GM18520 (cell line): Measurements from ENCODE around the gene VIP.
"Not testable (repeated sequence)": the region's sequence is repeated elsewhere in the genome, so short reads cannot be mapped to it uniquely, and the experiment has no call there.

Source experiments
- ATAC-seq: cut with Tn5 transposase; IDR thresholded peaks from one replicate; pipeline ENCODE4 v1.9.1; 2021; ENCODE audit not compliant: unreplicated experiment

Gene VIP

DNA sequence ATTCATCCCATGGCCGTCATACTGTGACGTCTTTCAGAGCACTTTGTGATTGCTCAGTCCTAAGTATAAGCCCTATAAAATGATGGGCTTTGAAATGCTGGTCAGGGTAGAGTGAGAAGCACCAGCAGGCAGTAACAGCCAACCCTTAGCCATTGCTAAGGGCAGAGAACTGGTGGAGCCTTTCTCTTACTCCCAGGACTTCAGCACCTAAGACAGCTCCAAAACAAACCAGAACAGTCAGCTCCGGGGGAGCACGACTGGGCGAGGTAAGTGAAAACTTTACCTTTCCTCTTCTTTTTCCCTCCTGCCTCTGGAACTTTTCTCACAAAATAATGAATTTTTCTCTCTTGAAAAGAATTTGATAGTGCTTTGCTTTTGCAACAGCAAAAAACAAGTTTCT is at the start of gene VIP:
Gene VIP, plus strand, starts transcription at position 104 of the 400 bp plus-strand sequence. CDS start 1,381 bp downstream, outside the sequence.
- ATAC-seq: no peak

DNA sequence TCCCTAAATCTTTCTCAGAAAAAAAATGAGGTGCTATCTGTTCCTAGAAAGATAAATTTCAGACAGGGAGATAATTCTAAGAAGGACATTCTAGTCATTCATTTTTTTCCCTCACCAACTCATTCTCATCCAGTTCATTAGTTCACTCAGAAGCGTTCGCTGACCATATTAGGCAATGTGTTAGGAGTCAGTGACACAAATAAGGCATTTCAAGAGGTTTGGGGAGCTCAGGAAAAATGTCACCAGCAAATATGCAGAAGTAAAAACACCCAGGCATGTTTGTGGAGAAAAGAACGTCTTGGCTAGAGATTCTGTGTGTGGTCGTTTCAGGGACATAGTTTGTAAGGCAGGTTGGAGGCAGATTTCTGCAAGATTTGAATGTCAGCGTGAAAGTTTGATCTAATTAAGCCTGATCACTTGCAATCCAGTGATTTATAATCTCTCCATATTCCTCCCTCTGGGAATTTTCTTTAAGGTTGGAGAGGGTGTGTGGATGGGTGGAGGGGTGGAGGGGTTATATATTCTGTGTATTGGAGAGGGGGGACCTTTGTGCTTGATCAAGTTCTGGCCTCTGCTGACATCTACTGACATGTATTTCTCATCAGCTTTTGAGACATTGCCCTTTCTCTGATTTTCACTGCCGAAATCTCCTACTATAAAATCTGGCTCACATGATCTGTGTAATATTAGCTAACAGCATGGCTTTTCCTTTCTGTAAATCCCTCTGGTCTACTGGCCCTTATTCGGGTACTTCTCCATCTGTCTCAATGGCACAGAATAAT is 49.3 kb upstream of the VIP start:
- ATAC-seq: no peak

DNA sequence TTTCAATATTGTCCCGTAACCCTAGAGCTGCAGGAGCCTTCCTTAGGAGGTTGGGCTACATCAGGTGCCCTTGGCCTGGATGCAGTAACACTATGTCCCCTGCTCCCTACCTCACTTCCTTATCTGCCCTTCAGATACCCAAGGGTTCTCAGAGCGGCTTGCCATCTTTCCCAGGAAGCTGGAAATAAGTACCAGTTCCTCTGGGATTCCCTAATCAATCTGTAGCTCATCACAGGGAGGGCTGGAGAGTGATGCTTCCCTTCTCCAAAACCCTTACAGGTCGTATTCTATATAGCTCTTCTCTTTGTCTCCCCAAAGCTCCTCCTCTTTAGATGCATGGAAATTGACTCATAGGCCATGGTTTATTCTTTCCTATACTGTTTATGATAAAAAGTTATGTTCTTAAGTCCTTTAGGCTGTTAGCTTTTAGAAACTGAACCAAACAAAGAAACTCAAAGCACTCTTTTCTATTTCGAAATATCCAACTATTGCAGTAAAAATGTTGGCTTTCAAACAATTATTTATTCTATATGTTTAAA is 48.7 kb upstream of the VIP start:
- no peak for ATAC-seq

DNA sequence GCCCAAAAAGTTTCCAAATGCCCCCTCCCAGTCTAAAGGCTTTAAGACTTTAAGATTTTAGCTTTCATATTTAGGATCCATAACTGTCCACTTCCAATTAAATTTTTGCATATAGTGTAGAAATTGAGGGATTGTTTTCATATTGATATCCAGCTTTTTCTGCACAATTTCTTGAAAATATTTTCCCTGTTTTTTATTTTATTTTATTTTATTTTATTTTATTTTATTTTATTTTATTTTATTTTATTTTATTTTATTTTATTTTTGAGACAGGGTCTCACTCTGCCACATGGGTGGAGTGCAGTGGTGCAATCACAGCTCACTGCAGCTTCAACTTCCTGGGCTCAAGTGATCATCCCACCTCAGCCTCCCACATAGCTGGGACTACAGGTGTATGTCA is 46.8 kb upstream of the VIP start:
- ATAC-seq: not testable (repeated sequence)

DNA sequence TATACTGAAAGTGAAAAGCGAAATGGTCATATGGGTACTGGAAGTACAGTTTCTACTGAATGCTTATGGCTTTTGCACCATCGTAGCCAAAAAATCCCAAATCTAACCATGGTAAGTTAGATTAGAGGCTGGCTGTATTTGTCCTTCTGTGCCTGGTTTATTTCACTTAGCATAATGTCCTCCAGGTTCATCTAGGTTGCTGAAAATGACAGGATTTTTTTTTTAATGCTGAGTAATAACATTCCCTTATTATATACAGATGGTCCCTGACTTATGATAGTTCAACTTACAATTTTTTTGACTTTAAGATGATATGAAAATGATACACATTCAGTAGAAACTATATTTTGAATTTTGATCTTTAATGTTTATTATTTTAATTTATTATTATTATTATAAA is 45.3 kb upstream of the VIP start:
- ATAC-seq: no peak

DNA sequence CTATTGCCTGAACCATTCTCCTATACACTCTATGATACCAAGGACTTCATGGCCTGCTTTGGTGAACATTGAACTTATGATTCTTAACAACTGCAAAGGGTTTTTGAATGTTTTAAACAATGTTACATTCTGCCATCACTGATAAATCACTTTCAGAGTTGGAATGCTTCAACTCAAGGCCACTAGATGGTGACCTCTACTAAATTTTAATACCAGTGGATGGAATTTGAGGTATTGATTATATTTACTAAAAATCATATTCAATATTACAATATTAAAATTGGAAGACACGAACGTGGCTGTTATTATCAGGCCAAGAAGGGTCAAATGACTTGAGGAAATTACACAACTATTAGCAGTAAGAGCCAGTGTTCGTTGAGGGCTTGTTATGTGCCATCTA is 34.3 kb upstream of the VIP start:
- ATAC-seq: no peak

DNA sequence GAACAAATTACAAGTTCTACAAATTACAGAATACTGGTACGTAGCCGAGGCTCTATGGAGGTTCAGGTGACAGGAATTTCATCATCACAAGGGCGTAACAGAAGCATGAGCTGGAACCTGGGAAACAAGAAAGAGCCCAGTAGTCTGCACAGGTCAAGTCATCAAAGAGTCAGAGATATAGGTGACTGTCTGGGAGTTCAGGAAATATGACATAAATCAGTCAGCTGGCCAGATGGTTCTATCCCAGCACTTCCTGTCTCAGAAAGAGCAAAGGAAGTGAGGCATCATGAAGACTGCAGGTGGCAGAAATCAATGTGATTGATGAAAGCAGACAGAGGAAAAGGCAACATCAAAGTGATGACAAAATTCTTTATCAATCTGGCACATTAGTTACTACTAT is 29.6 kb upstream of the VIP start:
- no peak for ATAC-seq

DNA sequence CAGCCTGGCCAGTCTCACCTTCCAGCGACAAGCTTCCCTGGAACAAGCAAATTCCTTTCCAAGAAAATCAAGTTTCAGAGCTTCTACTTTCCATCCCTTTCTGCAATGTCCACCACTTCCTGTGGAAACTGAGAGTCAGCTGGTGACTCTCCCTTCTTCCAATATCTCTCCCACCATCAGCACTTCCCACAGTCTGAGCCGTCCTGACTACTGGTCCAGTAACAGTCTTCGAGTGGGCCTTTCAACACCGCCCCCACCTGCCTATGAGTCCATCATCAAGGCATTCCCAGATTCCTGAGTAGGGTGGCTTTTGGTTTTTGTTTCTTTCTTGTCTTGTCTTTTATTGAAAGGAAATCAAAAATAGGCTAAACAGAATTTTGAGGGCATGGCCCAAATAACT is 28.6 kb upstream of the VIP start:
- no peak for ATAC-seq

DNA sequence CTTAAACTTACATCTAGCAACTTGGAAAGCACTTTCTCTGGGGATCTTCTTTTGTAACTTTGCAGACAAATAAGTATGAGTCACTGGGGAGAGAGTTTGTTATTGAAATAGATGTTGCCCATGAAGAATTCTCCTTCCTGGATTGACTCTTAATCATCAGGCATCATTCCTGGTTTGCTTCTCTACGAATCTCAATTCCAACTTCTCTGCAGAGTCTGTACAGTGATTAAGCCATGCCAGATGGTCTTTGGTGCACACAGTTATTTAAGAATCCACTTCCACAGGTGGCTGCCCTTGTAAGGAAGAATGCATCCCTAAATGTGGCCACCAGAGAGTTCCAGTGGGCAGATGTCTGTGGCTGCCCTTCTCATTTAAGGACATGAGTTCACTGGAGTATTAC is 27.2 kb upstream of the VIP start:
- ATAC-seq: no peak

DNA sequence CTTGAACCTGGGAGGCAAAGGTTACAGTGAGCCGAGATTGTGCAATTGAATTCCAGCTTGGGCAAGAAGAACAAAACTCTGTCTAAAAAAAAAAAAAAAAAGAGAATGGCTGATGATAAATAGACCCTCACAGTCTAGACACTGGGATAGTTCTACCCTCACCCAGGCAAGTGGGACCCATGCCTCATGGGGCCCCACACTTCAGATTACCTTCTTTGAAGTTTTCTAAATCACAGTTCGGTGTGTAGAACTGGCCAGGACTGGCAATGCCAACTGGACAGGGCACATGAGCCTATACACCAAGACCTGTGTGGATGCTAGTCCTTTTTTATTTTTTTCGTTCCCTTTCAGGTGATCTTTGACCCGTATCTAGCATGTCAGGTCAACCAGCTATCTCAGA is 24.3 kb upstream of the VIP start:
- no peak for ATAC-seq

DNA sequence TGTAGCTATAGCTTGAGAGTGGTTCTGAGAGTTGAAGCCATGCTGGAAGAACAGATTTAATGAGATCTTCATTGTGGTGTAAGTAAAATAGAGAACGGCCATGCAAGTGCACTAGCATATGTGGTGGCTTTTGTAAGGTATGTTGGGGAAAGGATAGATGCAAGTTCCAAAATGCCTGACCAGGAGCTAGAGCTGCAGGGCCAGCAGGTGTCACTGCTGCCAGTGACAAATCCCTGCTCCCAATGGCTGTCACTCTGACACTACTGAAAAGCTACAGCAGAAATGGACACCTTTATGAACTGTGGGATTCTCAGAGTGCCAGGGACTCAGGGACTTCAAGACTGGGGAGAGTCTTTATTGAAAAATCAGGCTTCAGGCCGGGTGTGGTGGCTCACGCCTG is 23.1 kb upstream of the VIP start:
- ATAC-seq: no peak

DNA sequence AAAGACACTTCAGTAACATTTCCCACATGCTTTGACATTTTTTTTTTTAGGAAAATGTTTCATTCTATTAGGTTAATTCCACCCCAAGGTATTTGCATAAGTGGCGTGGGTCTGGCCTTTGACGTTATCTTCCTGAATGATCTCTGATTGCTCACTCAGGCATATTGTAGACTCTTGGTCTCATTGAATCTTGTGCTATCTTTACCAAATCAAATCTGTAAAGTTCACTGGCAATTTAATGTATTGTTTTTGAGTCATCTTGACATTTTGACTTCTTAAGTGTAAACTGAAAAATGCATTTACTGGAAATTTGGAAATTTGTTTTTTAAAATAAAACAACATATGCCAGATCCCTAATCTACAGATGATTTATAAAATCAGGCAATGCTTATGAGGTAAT is 16.0 kb upstream of the VIP start:
- no peak for ATAC-seq

DNA sequence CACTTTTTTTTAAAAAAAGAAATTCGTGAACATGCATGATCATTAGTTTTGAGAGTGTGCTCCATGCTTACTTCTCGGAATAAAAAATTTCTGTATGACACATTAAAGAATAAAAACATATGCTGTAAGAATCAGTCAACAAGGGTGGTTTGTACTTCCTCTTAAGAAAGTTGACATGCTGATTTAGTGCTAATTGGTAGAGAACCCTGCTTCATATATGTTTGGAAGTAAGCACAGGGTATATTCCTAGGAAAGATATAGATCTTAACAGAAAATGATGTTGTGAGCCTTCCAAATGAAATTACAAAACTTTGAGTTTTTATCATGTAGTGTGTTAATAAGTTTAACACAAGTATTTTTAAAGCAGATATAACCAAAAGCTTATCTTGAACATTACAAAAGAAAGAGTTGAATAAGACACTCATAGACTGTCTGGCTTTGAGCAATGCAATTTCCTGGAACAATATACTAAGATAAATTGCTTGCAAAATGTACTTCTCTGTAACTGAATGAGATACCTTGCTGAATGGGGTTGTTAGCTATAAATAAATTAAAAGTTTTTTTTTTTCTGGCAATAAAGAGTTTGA is 13.8 kb upstream of the VIP start:
- ATAC-seq: no peak

DNA sequence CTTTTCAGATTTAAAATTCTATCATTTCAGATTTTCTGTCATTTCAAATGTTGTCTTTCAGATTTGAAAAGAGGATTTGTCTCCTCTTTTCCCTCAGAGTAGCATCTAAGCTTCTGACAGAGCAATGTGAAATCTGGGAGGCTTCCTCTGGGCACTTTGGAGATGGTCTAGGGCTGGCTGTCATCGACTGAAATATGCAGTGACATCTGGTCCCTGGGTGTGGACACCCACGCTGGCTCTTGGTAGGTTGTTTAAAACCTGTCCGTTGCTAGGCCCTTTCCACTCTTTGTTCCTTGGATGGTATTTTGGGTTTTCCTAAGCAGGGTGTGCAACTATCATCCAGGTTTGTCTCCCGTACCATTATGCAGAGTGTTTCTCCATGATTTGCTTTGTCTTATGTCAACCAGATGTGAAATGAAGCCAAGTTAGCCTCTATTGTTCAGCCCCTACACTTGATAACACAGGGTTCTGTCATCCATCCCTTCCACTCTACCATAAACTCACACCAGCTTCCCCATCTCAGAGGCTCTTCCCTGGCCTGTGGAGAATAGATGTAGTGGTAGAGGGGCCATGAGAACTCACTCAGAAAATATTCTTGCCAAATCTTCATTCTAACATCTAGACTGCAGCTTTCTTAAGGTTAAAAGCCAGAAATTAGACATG is 5.0 kb upstream of the VIP start:
- no peak for ATAC-seq

DNA sequence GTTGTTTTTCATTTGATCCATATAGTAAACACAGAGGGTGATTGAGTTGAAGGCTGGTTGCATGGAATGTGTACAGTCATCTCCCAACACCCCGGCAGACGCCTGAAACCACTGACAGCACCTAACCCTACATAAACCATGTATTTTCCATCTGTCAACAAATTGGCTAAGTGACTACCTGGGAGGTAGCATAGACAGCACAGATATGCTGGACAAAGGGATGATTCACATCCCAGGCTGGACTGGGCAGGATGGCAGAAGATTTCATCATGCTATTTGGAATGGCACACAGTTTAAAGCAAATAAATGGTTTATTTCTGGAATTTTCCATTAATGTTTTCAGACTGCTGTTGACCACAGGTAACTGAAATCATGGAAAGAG is 4.4 kb upstream of the VIP start:
- ATAC-seq: no peak

DNA sequence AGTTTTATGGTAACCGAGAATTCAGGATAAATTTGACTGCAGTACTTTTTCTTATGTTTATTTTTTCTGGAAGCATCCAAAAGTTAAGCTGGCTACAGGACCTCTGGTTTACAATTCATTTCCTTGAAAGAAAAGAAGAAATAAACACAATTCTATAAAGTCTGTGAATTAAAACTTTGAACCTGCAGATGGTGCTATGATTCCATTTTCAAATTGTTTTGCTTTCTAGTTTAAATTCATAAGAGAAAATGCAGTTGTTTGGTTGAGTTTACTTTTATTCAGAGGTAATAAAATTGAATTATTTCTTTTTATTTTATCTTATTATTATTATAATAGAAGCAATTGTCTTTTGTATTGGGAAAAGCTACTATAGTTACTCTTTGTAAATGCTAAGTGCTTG is 1.8 kb upstream of the VIP start:
- ATAC-seq: no peak

DNA sequence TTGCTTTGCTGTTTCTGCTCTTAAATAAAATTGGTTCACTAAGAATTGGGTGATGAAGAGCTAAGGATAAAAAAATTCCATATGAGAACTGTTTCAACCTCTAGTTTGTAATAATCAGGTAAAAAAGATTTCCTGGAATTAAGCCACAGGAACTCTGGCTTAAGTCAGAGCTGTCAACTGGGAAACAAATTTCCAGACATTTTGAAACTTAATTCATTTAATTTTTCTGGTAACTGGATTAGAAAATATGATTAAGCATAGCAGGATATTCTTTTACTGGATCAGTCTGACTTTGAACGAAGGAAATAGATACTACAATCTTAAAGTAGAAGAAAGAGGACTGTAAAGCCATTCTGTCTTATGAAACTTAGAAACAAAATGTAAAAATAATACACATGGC is 1.3 kb upstream of the VIP start:
- ATAC-seq: no peak

DNA sequence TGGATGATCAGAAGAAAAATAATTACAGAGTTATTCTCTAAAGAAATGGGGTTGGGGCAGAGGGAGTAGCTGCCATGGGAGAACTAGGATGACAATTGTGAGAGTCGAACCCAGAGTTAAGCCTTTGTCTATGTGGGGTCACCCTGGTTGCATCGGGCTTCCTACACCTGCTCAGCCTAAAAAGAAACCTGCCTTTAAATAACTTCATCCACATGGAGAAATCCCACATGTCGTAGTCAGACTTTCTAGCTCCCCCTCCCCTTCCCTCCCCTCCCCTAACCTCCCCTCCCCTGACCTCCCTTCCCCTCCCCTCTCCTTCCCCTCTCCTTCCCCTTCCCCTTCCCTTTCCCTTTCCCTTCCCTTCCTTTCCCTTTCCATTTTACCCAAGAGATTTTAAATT is 14.7 kb downstream of the VIP start:
- no peak for ATAC-seq

DNA sequence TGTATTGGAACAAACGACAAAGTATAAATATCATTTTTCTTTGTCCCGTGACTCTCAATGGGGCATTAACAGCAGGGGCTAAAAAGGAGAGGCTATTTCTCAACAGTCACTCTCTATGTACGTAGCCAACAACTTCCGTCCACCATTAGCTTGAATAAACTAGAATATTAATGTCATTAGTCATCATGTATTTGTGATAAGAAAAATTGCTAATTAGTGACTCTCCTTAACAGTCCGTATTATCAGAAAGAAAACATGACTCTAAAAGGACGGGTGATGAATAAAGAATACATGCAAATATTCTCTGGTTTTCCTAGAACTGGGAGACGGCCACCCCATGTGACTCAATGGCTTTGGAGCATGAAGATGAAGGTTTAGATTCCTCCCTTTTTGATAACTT is 18.6 kb downstream of the VIP start:
- ATAC-seq: no peak

DNA sequence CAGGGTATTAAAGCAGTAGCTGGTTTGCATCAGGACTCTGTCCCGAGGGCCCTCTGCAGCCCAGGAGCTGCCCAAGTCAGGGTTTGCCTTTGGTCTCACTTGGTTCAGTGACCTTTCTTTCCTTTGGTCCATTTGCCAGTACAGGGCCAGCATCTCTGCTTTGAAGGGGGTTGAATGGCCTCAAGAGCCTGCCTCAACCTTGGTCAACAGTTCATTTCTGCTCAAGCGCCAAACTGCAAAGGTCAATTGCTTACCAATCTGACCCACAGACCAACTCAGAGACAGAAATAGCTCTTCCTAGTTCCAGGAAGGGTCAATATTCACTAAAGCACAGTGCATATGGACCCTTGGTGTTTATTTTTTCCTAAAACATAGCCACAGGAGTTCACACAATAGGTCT is 19.4 kb downstream of the VIP start:
- ATAC-seq: no peak

DNA sequence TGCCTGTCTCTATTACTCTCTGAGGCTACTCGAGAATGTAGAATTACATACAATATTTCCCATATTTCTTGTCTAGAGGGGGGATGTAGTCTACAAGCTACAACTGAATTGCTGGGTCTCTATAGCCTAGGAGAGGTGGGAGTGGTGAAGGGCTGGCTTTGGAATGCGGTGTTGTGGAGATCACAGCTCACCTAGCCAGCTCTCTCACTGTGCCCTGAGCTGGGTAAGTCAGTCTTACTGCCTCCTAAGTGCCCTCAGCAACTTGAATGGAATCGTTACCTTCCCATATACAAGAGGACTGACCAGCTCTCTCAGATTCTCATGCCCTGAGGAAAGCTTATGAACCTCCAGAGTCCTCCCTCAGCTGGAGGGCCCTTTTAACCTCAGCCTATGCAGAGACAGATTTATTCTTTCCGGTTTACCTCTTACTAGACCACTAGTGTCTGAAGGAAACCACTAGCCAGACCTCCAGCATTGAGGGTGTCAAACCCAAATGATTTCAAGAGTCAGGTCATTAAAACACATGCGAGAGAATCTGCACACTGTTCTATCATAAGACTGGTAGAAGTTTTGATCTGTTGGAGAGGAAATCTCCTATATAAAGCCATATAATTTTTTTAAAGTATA is 20.6 kb downstream of the VIP start:
- ATAC-seq: no peak

DNA sequence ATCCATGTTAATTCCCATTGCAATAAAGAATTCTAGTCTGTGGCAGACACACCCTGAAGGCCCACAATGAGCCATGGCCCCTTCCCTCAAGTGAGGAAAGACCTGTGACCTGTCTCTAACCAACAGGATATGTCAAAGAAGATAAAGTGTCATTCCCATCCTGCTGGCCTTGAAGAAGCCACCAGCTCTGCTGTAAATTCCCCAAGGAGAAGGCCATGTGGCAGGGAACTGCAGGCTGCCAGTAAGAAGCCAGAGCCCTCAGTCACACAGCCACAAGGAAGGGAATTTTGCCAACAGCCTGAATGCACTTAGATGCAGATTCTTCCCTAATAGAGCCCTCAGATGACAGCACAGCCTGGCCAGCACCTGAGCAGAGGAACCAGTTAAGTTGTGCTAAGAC is 24.8 kb downstream of the VIP start:
- no peak for ATAC-seq
